Renal pelvis (tissue), 4 donors: ENCODE results near the gene TCAP. TPM values are rescaled to one million over a fixed set of nuclear protein-coding genes. Genes with fewer than 3 reads are reported as not detected.
"Not testable (repeated sequence)": the region's sequence is repeated elsewhere in the genome, so short reads cannot be mapped to it uniquely, and the experiment has no call there.

Source experiments
- DNase-seq: peaks from one replicate; pipeline ENCODE4 v3.0.0-alpha.2; 2013
- polyA plus RNA-seq, 3 donors: library from polyadenylated mRNA; unstranded; fragments of 120-200 nt; gene quantifications; one replicate each; pipeline ENCODE4 v1.2.1, GENCODE V29; 2013; ENCODE audit not compliant: insufficient read length in 3 of 3

Gene TCAP
- polyA plus RNA-seq, 3 donors, result 1.5 to 2.0 (median 1.9) TPM

GRCh38 chr17:39703913-39704312, 38.8 kb downstream of the TCAP start:
- DNase-seq, result no peak

- no peak for DNase-seq
Measured at GRCh38 chr17:39704821-39705551, 39.8 kb downstream of the TCAP start.

GRCh38 chr17:39705786-39706348, 40.7 kb downstream of the TCAP start:
- no peak for DNase-seq

GRCh38 chr17:39706383-39706782, 41.2 kb downstream of the TCAP start:
- no peak for DNase-seq

- DNase-seq, result no peak
Measured at GRCh38 chr17:39706921-39707337, 41.8 kb downstream of the TCAP start.

- no peak for DNase-seq
Measured at GRCh38 chr17:39709319-39709997, 44.3 kb downstream of the TCAP start.

GRCh38 chr17:39709998-39710964, 45.1 kb downstream of the TCAP start:
- DNase-seq, result no peak

GRCh38 chr17:39711071-39711470, 45.9 kb downstream of the TCAP start:
- DNase-seq, result not testable (repeated sequence)

GRCh38 chr17:39711851-39712250, 46.7 kb downstream of the TCAP start:
- DNase-seq, result no peak

GRCh38 chr17:39714234-39714633, 49.1 kb downstream of the TCAP start:
- no peak for DNase-seq

- no peak for DNase-seq
Measured at GRCh38 chr17:39715375-39716072, 50.4 kb downstream of the TCAP start.

Other genes with a start within 250 kb of the TCAP start
- 10 to 100 TPM; 48.7 to 54.4 (median 53.5) TPM for gene MED1, start 214.1 kb upstream of the TCAP start, polyA plus RNA-seq
- gene CDK12, start 203.9 kb upstream of the TCAP start, polyA plus RNA-seq, result 10 to 100 TPM; 44.6 to 68.6 (median 64.7) TPM
- under 1 TPM; 0.01 to 0.06 (median 0.04) TPM for gene NEUROD2, start 57.4 kb upstream of the TCAP start, polyA plus RNA-seq
- gene PPP1R1B, start 38.4 kb upstream of the TCAP start, polyA plus RNA-seq, result 10 to 100 TPM in 2 of 3 donors, 1 to 10 TPM in 1; 9.1 to 13.6 (median 12.2) TPM
- gene STARD3, start 28.2 kb upstream of the TCAP start, polyA plus RNA-seq, result 10 to 100 TPM; 49.1 to 54.7 (median 54.3) TPM
- gene PNMT, start 3.1 kb downstream of the TCAP start, polyA plus RNA-seq, result 1 to 10 TPM; 3.0 to 3.9 (median 3.3) TPM
- 10 to 100 TPM; 37.4 to 48.6 (median 43.6) TPM for gene PGAP3, start 22.7 kb downstream of the TCAP start, polyA plus RNA-seq
- gene ERBB2, start 34.7 kb downstream of the TCAP start, polyA plus RNA-seq, result 100 to 1,000 TPM; 178 to 214 (median 210) TPM
- 10 to 100 TPM; 33.6 to 36.8 (median 35.9) TPM for gene MIEN1, start 65.2 kb downstream of the TCAP start, polyA plus RNA-seq
- 10 to 100 TPM; 38.0 to 56.5 (median 53.2) TPM for gene GRB7, start 72.6 kb downstream of the TCAP start, polyA plus RNA-seq
- under 1 TPM; 0.23 to 0.33 (median 0.30) TPM for gene IKZF3, start 199.0 kb downstream of the TCAP start, polyA plus RNA-seq
- not detected for gene ZPBP2, start 202.9 kb downstream of the TCAP start, polyA plus RNA-seq